Panc1 (cell line): Measurements from ENCODE around the gene TLE1.

Experiments used
- CTCF ChIP-seq: fragments of 450-650 bp; IDR thresholded peaks from 2 replicates; pipeline ENCODE4 v1.5.1; 2017; ENCODE audit warnings: mild to moderate bottlenecking
- POLR2AphosphoS5 ChIP-seq: IDR thresholded peaks from 2 replicates; pipeline ENCODE4 v1.6.1; 2012; ENCODE audit warnings: mild to moderate bottlenecking, low read depth, low read length, moderate library complexity
- REST ChIP-seq, 2 experiments: IDR thresholded peaks; 2 replicates each; pipeline ENCODE4 v1.6.1; 2011 to 2012; ENCODE audit warnings: low read depth in 2 of 2, control low read depth in 1 of 2, low read length in 1 of 2, mild to moderate bottlenecking in 1 of 2, moderate library complexity in 1 of 2; ENCODE audit not compliant: insufficient read depth in 1 of 2
- SIN3A ChIP-seq: IDR thresholded peaks from 2 replicates; pipeline ENCODE4 v1.6.1; 2012; ENCODE audit warnings: low read depth, mild to moderate bottlenecking, low read length, moderate library complexity, borderline replicate concordance; ENCODE audit not compliant: insufficient read depth

GRCh38 chr9:81719972-81720371 lies 30.6 kb upstream of the TLE1 start:
- TF ChIP-seq CTCF (no peak), REST (IDR thresholded peaks at IDR 0.05; ENCODE audit: insufficient read depth in 1 of 2, low read depth in 2 of 2, low read length in 1 of 2) (no peak), POLR2AphosphoS5 (no peak), SIN3A (no peak)
